Body of pancreas (tissue), 4 donors: Measurements from ENCODE around the gene MAGI1. TPM values are rescaled to one million over a fixed set of nuclear protein-coding genes. Genes with fewer than 3 reads are reported as not detected.

Experiments used
- ATAC-seq: fragments of 150-250 bp; one replicate; pipeline ENCODE4 v1.9.1; 2016
- DNase-seq, 4 donors: peaks; one replicate each; pipeline ENCODE4 v3.0.0-alpha.2; 2019
- H3K27ac ChIP-seq, 4 donors: fragments of 200-600 bp; sonication (generic); 1 replicate in 3 of 4; 2 replicates in 1 of 4; pipeline versions ENCODE4 v1.5.1 to v1.6.1; 2016 to 2019; ENCODE audit warnings: mild to moderate bottlenecking in 1 of 4, mixed read lengths in 1 of 4, moderate library complexity in 1 of 4
- H3K27me3 ChIP-seq, 2 donors: fragments of 200-600 bp; sonication (generic); one replicate each; pipeline ENCODE4 v1.6.0; 2016; ENCODE audit warnings: mild to moderate bottlenecking in 1 of 2
- H3K36me3 ChIP-seq, 2 donors: fragments of 200-600 bp; sonication (generic); replicated peaks in 1 of 2; 2 replicates each; pipeline ENCODE4 v1.5.1; 2016; ENCODE audit warnings: low read depth in 2 of 2; ENCODE audit not compliant: insufficient read depth in 1 of 2
- H3K4me1 ChIP-seq: fragments of 200-600 bp; sonication (generic); one replicate; pipeline ENCODE4 v1.6.0; 2016
- H3K4me3 ChIP-seq, 2 donors: fragments of 200-600 bp; sonication (generic); 1 replicate in 1 of 2; 2 replicates in 1 of 2; pipeline ENCODE4 v1.5.1; 2016 to 2019
- H3K9me3 ChIP-seq, 3 donors: fragments of 200-600 bp; sonication (generic); 1 replicate in 2 of 3; 2 replicates in 1 of 3; pipeline ENCODE4 v1.5.1; 2016
- CTCF ChIP-seq, 7 experiments: fragments of 450-650 bp in 4 of 7; fragments of 200-600 bp in 3 of 7; sonication (generic) in 3 of 7; IDR thresholded peaks; one replicate each; pipeline ENCODE4 v1.5.1; 2016 to 2019; ENCODE audit warnings: antibody characterized with exemption in 7 of 7
- POLR2A ChIP-seq, 3 donors: fragments of 450-650 bp; IDR thresholded peaks; one replicate each; pipeline ENCODE4 v1.6.1; 2016; ENCODE audit warnings: antibody characterized with exemption in 3 of 3, mild to moderate bottlenecking in 2 of 3
- WGBS, 2 donors: methylation state at CpG; one replicate each; pipeline ENCODE4 v1.1.5; 2017; 5-methylcytosine and 5-hydroxymethylcytosine counted together
- intact Hi-C: fragments of 100-400 bp; cut with DNase I; formaldehyde crosslinking; loops from one replicate; pipeline ENCODE4 v1.15.1; 2023
- total RNA-seq, 2 donors: library from RNA; depleted of rRNA; stranded (reverse); fragments of >200 nt; gene quantifications; one replicate each; pipeline ENCODE4 v1.1.0, GENCODE V29; 2016

Gene MAGI1
- total RNA-seq, 2 donors from 2014 or later: 44.2 to 63.6 TPM

- intact Hi-C loops: no loop called here
- H3K27me3 ChIP-seq: no peaks in the 10 kb centered on the region
- H3K9me3 ChIP-seq: no peaks in the 10 kb centered on the region
- H3K36me3 ChIP-seq: no peaks in the 10 kb centered on the region
- no peak for ATAC-seq
- no peak for DNase-seq
- WGBS, 2 donors: 86 to 89% methylated on average over 5 of the region's 5 CpGs
- H3K4me1 ChIP-seq: no peaks in the 10 kb centered on the region
- TF ChIP-seq CTCF (IDR thresholded peaks at IDR 0.05) (no peak), POLR2A (IDR thresholded peaks at IDR 0.05) (no peak)
- H3K27ac ChIP-seq: no peak overlapping the region
- H3K4me3 ChIP-seq: no peak overlapping the region
Measured at GRCh38 chr3:65466300-65466988, 572.3 kb downstream of the MAGI1 start.

GRCh38 chr3:65449841-65450428 lies 588.8 kb downstream of the MAGI1 start:
- H3K27ac ChIP-seq: no peak overlapping the region
- TF ChIP-seq POLR2A (IDR thresholded peaks at IDR 0.05) (no peak), CTCF (IDR thresholded peaks at IDR 0.05) (no peak)
- no peaks in the 10 kb centered on the region for H3K36me3 ChIP-seq
- 94% methylated on average over 6 of the region's 6 CpGs for WGBS, 2 donors
- no peaks in the 10 kb centered on the region for H3K9me3 ChIP-seq
- DNase-seq: no peak
- ATAC-seq: no peak
- no peak overlapping the region for H3K4me3 ChIP-seq
- intact Hi-C loops: no loop called here
- no peaks in the 10 kb centered on the region for H3K27me3 ChIP-seq
- H3K4me1 ChIP-seq: no peaks in the 10 kb centered on the region

- no peak overlapping the region for H3K27ac ChIP-seq
- no peaks in the 10 kb centered on the region for H3K36me3 ChIP-seq
- TF ChIP-seq CTCF (IDR thresholded peaks at IDR 0.05) (no peak), POLR2A (IDR thresholded peaks at IDR 0.05) (no peak)
- no peak overlapping the region for H3K4me3 ChIP-seq
- WGBS, 2 donors: 83 to 85% methylated on average over 3 of the region's 3 CpGs
- intact Hi-C loops: no loop called here
- H3K27me3 ChIP-seq: no peaks in the 10 kb centered on the region
- DNase-seq: no peak
- no peaks in the 10 kb centered on the region for H3K9me3 ChIP-seq
- no peak for ATAC-seq
- no peaks in the 10 kb centered on the region for H3K4me1 ChIP-seq
Measured at GRCh38 chr3:65448120-65448519, 590.6 kb downstream of the MAGI1 start.

GRCh38 chr3:65445573-65446169 lies 593.0 kb downstream of the MAGI1 start:
- Histone ChIP-seq H3K4me3 (no peak overlapping the region), H3K27ac (no peak overlapping the region), H3K4me1 (no peaks in the 10 kb centered on the region), H3K36me3 (no peaks in the 10 kb centered on the region), H3K27me3 (no peaks in the 10 kb centered on the region), H3K9me3 (no peaks in the 10 kb centered on the region)
- WGBS, 2 donors: 84 to 99% methylated on average over 4 of the region's 4 CpGs
- intact Hi-C loops: no loop called here
- TF ChIP-seq CTCF (IDR thresholded peaks at IDR 0.05) (no peak), POLR2A (IDR thresholded peaks at IDR 0.05) (no peak)
- ATAC-seq (no peak), DNase-seq (no peak)
